HG03342 (cell line): ENCODE data around the gene UCK2.
"Not testable (repeated sequence)": the region's sequence is repeated elsewhere in the genome, so short reads cannot be mapped to it uniquely, and the experiment has no call there.

ENCODE experiments used
- ATAC-seq: cut with Tn5 transposase; IDR thresholded peaks from one replicate; pipeline ENCODE4 v1.9.1; 2021; ENCODE audit warnings: mild to moderate bottlenecking, moderate library complexity; ENCODE audit not compliant: unreplicated experiment

The UCK2 gene

GRCh38 chr1:165827268-165828102, at the start of gene UCK2:
Gene UCK2 (plus strand): TSS chr1:165827614. CDS start chr1:165827834, 220 bp downstream.
- ATAC-seq: peak; percentile 56

GRCh38 chr1:165778197-165778596, 49.2 kb upstream of the UCK2 start:
- ATAC-seq: not testable (repeated sequence)

- not testable (repeated sequence) for ATAC-seq
Observed at GRCh38 chr1:165783519-165783918, 43.9 kb upstream of the UCK2 start.

GRCh38 chr1:165787741-165788140, 39.7 kb upstream of the UCK2 start:
- ATAC-seq: no peak

GRCh38 chr1:165793951-165794350, 33.5 kb upstream of the UCK2 start:
- no peak for ATAC-seq

- no peak for ATAC-seq
Observed at GRCh38 chr1:165795894-165796293, 31.5 kb upstream of the UCK2 start.

- no peak for ATAC-seq
Observed at GRCh38 chr1:165799387-165799786, 28.0 kb upstream of the UCK2 start.

GRCh38 chr1:165804513-165804912, 22.9 kb upstream of the UCK2 start:
- ATAC-seq: not testable (repeated sequence)

GRCh38 chr1:165807613-165808012, 19.8 kb upstream of the UCK2 start:
- ATAC-seq: no peak

GRCh38 chr1:165815725-165816124, 11.7 kb upstream of the UCK2 start:
- ATAC-seq: no peak

GRCh38 chr1:165816157-165816556, 11.3 kb upstream of the UCK2 start:
- ATAC-seq: no peak

GRCh38 chr1:165816826-165817497, 10.5 kb upstream of the UCK2 start:
- ATAC-seq: no peak

- no peak for ATAC-seq
Observed at GRCh38 chr1:165823552-165824268, 3.7 kb upstream of the UCK2 start.

GRCh38 chr1:165824269-165824643, 3.2 kb upstream of the UCK2 start:
- ATAC-seq: no peak

- ATAC-seq: no peak
Observed at GRCh38 chr1:165826565-165827267, 698 bp upstream of the UCK2 start.

GRCh38 chr1:165828103-165828668, 772 bp downstream of the UCK2 start:
- peak; percentile 45 for ATAC-seq

- ATAC-seq: peak; percentile 14
Observed at GRCh38 chr1:165828669-165829329, 1.4 kb downstream of the UCK2 start.

- ATAC-seq: no peak
Observed at GRCh38 chr1:165829888-165830287, 2.5 kb downstream of the UCK2 start.

- no peak for ATAC-seq
Observed at GRCh38 chr1:165831146-165831545, 3.7 kb downstream of the UCK2 start.

- no peak for ATAC-seq
Observed at GRCh38 chr1:165832902-165833301, 5.5 kb downstream of the UCK2 start.
